Measurements from ENCODE around the gene PLXDC1.
"Not testable (repeated sequence)": the region's sequence is repeated elsewhere in the genome, so short reads cannot be mapped to it uniquely, and the experiment has no call there.

Gene PLXDC1

DNA sequence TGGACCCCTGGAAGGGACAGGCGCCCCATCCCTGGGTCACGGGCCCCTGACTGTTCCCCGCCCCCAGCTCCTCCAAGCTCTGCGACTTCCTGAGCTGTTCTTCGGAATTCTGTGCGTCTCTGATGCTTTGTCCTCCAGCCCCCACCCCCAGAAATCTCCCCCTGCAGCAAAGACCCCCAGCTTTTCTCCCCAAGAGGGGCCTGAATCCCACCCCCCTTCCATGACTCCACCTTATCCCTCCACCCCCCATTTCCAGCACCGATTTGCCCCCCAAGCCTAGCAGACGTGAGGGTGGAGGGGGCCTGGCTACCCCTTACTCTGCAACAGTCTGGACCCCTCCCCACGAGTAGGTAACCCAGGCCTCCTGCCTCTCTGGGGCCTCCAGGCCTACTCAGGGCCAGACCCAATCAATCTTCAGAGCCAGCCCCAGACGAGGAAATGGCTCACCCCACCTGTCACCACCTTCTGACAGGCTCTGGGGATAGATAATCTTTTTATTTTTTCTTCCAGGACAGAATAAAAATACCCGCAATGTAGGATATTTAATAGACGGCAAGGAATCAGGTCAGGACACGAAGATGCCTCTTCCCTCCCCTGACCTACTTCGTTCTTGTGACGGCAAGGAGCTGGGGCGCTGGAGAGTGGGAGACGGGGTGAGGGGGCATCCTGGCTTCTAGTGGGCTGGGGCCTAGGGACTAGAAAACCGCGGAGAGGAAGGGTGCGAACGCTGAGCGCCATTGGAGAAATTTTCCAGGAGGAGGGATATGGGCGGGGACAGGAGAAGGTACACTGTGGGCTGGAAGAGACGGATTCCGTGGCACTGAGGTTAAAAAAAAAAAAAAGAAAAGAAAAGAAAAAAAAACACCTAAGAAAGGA is 744 bp upstream of the PLXDC1 start:
- no peak for DNase-seq

DNA sequence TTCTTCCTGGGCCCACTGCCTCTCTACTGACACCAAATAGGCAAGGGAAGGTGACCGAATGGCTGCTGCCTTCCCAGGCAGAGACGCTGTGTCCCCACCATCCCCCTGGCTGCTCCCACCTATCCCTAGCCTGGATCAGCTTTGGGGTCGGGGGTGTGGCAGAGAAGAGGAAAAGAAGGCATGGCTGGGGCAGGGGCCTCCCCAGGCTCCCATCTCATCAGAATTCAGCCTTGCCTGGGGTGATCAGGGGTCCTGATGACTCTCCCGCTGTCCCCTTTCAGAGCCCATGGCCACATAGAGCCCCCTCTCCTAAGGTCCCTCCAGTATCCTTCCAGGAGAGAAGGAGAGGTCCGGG is 665 bp downstream of the PLXDC1 start:
- no peak for DNase-seq

DNA sequence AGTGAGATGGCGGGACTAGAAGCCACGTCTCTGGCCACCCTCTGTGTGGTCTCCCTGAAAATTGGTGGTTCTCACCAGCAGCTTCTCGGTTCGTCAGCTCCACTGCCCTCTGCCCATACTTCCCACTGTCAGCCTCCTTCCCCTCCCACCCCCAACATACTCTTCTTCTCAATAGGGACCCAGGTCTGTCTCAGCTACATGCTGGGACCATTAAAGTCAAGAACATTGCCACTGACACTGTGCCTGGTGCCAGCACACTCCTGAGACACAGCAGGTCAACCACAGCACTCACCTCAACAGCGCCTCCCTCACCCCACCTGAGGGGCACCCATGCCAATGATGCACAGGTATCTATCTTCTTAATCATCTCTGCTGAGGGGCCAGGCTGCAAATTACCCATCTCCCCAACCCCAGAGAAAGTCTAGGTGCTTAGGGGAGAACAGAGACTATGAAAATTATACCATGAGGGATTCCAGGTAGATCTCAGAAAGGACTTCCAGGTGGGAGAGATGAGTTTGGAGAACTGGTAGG is 1.3 kb downstream of the PLXDC1 start:
- DNase-seq: no peak

DNA sequence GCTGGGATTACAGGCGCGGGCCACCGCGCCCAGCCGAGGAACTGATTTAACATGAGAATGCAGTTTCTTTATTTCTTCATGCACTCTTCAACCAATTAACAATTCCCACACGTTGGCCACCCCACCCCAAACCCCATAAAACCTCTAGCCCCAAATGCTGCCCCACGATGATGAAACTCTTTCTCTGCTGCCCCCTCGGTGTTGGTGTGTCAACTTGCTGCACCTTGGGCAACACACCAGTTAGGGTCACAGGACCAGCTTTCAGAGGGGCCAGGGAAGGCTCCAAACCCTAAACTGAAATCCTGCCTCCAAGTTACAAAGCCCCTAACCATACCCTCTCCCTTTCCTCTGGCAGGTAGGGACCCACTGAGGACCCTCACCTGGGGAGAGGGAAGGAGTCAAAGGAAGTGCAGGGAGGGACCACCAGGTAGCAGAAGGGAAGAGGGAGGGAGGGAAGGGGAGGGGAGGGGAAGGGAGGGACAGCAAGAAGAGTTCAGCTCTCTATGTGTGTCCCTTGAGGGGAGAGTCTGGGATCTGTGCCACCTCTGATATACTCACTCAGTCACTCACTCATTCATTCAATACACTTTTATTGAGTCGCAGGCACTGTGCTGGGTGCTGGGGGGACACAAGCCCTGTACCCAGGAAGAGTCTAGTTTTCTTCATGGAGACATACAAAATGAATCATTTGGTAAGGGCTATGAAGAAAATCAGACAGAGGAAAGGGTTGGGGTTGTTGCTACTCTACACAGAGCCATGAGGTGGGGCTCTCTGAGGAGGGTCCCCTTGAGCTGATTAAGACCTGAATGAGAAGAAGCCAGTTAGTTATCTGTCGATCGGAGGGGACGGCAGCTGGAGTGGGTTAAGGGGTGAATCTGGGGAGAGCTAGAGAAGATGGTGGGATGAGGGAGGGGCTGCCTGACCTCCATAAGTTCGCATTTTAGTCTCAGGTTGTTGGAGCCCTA is 3.9 kb downstream of the PLXDC1 start:
- DNase-seq: no peak

DNA sequence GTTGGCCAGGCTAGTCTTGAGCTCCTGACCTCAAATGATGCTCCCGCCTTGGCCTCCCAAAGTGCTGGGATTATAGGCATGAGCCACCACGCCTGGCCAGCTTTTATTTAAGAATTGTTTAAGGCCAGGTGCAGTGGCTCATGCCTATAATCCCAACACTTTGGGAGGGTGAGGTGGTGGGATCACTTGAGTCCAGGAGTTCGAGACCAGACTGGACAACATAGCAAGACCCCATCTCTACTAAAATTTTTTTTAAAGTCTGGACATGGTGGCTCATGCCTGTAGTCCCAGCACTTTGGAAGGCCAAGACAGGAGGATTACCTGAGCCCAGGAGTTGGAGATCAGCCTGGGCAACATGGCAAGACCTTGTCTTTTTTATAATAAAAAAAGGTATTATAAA is 5.2 kb downstream of the PLXDC1 start:
- DNase-seq: no peak

DNA sequence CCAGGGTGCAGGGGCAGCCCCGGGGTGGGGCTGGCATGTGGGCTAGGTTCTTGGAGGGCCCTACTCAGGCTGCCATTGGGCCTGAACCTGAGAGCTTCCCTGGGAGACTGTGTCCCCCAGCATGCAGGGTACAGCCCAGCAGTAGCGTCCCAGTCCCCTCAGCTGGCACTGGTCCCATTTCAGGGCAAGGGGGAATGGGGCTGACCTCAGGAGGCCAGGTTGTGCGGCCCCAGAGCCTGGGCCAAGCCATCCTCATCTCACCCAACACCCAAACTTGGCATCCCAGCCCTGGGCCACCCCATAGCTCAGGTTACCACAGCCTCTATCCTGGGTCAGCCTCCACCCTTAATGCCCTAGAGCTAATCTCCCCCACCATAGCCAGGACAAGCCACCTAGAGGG is 6.3 kb downstream of the PLXDC1 start:
- DNase-seq: no peak

DNA sequence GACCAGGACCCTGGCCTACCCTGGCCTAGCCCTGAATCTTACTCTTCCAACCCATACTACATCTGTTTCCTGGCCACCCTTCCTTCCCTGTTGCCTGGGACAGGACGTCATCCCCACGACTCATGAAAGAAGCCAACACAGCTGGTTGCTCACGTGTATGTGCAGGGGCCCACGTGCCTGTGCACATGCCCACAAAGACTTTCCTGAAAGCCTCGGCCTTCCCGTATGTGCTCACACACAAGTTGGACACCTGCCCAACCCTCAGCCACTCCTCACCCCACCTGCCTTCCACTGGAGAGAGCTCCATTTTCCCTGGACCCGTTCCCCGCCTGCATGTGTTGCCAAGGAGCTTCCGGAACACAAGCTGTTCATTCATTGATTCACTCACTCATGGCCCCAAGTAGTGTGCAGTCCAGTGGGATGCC is 7.0 kb downstream of the PLXDC1 start:
- peak; percentile 90 for DNase-seq

DNA sequence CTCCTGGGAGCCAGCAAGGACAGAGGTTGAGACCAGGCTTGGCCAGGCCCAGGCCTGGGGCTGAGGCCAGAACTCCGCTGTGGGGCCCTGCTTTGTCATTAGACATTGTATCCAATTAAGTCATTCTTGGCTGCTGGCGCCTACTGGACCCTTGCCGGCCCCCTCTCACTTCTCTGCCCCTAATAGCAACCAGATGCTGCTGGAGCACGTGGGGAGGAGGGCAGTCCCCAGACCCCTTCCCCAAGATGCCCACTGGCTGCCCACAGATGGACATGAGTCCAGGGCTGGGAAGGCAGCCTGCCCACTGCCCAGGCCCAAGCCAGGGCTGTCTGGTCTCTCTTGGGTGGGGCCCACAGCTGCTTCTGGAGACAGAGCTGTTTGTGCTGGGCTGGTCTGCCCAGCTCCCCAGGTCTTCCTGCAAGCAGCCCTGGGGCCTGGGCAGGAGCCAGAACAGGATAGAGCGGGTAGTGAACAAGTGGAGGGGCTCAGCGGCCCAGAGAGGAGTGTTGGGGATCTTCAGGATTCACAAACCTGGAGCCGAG is 7.8 kb downstream of the PLXDC1 start:
- DNase-seq: peak; percentile 33

DNA sequence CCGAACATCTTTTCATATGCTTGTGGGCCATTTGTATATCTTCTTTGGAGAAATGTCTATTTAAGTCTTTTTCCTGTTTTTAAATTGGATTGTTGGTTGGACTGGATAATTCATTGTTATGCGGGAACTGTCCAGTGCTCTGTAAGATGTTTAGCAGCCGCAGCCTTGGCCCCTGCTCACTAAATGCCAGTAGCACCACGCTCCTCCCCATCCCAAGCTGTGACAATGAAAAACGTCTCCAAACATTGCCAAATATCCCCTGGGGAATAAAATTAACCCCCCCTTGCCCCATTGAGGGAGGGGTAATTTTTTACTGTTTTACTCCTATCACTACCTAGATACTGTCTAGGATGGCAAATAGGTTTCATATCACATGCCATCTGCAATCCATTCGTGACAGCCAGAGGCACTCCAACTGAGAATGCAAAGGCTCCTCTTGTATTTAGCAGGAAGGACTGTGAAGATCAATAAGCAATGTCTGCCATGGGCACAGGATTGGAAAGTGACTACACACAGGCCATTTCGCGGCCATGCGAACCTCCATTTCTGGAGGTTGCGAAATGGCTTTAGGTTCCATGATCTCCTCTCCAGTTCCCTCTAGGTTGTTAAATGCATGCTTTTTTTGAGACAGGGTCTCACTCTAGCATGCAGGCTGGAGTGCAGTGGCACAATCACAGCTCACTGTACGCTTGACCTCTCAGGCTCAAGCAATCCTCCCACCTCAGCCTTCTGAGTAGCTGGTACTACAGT is 9.3 kb downstream of the PLXDC1 start:
- no peak for DNase-seq

DNA sequence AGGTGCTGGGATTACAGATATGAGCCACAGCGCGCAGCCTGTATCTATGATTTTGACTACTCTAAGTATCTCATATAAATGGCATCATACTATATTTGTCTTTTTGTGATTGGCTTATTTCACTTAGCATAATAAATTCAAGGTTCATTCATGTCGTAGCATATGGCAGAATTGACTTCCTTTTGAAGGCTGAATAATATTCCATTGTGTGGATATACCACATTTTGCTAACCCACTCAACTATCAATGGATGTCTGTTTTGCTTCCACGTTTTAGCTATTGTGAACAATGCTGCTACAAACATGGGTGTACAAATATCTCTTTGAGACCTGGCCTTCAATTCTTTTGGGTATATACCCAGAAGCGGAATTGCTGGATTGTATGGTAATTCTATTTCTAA is 10.1 kb downstream of the PLXDC1 start:
- DNase-seq: no peak

DNA sequence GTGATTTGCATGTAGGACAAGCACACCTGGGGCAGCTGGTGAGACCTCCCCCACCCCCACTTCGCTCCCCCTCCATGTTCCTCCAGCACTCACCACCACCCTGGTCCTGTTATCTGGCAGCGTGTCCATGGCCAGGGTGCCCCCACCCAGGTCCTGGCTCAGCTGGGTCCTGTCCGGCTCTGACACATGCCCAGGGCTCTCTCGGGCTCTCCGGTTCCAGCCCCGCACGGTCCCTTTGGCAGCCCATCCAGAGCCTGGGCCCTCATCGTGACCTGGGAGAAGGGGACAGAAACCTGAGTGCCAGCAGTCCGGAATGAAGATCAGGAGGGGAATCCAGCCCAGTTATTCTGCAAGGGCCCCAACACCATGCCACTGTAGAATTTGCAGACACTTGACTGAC is 11.9 kb downstream of the PLXDC1 start:
- DNase-seq: no peak

DNA sequence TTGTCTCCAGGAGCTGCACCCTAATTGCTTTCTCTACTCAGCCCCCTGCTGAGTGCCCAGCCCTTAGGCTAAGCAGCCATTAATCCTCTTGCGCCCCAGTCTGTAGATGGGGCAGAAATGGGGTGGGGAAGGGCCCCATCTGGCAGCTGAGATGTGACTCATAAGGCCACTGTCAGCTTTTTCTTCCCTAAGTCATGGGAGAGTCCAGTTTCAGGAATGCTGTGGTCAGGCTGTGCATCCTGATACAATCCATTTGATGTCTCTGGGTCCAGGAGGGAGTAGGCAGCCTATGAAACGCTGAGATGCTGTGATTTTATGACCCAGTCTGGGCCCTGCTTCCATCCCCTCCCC is 12.3 kb downstream of the PLXDC1 start:
- DNase-seq: no peak

DNA sequence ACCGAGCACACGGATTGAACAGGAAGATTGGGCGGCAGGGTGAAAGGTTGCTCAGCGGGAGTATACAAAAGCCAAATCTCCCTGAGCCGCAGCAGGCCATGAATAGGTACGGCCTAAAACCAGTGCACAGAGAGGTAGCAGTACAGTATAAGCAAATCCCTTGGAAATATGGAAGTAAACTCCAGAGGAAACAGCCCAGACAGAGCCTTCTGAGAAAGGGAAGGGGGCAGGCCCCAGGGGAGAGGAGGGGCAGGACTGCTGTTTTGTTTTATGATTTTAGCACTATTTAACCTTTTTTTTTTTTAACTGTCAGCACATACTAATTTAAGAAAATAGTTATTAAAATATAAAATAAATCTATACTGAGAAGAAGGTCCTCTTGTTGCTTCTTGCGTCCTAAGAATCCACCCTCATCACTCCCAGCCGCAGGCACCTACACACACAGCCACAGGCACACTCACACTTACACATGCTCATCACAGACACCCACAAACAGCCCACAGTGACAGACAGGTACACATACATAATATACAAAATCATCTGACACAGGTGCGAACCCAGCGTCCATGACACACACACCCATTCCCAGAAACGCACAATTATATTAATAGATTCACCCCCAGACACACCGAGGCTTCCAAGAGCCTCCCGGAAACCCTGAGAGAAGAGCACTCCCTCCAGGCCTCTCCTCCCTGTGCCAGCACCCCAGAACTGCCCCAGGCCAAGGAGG is 12.8 kb downstream of the PLXDC1 start:
- DNase-seq: no peak

DNA sequence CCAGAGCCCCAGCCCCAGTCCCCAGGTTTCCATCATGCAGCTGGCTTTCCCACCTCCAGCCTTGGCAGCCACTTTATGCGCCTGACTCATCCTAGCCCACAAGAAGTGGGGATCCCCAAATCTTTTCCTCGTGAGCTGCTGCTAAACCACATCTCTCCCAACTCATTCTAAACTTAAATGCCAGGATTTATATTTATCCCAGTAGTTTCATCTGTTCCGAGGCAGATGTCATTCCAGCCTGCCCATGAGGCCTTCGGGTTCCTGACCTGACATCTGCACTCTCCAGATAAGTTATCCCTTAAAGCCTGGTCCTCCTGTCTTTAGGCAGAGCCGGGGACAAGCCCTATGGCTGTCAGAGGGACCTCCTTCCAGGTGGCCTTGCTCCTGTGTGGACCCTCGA is 16.6 kb downstream of the PLXDC1 start:
- no peak for DNase-seq

DNA sequence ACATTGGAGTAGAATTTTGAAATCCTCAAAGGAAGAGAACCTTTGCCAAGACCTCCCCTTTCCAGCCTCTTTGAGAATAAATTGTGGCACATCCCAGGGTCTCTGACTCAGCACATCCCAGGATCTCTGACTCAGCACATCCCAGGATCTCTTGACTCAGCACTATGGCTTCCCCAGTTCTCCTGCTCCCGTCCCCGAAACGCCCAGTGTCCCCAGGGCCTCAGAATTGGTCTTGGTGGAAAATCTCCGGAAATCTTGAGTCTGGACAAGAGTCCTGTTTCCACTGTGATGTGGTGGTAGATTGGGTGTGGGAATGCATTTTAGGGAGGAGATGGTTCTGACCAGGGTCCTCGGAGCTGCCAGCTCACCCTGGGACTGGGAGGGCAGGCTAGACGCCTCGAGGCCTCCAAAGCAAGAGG is 19.2 kb downstream of the PLXDC1 start:
- no peak for DNase-seq

DNA sequence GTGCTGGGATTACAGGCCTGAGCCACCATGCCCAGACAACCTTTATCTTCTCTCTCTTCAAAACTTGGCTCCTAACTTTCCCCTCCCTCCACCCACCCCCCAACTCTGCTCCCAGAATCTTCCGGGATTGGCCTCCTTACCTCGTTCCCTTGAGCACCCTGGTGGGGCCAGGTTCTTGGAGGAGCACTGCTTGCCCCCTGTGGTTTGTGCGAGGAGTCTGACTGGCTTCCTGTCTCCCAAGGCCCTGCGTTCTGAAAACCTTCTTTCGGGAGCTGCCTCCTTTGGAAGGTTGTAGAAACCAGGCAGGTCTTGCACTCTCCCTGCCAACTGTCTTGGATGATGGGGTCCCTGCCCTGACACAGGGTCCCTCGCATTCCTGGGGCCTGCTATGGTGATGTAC is 19.8 kb downstream of the PLXDC1 start:
- DNase-seq: no peak

DNA sequence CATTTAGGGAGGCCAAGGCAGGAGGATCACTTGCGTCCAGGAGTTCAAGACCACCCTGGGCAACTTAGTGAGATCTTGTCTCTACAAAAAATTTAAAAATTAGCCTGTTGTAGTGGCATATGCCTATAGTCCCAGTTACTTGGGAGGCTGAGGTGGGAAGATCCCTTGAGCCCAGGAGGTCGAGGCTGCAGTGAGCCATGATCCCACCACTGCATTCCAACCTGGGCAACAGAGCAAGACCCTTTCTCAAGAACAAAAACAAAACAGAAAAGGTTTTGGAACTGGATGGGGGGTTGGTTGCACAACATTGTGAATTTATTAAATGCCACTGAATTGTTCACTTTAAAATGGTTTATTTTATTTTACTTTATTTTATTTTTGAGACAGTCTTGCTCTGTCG is 21.2 kb downstream of the PLXDC1 start:
- no peak for DNase-seq

DNA sequence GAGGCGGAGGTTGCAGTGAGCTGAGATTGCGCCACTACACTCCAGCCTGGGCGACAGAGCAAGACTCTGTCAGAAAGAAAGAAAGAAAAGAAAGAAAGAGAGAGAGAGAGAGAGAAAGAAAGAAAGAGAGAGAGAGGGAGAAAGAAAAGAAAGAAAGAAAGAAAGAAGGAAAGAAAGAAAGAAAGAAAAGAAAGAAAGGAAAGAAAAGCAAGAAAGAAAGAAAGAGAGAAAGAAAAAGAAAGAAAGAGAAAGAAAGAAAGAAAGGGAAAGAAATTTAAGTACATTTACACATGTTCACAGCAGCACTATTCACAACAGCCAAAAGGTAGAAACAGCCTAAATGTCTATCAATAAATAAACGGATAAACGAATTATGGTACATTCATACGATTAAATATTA is 21.9 kb downstream of the PLXDC1 start:
- not testable (repeated sequence) for DNase-seq

DNA sequence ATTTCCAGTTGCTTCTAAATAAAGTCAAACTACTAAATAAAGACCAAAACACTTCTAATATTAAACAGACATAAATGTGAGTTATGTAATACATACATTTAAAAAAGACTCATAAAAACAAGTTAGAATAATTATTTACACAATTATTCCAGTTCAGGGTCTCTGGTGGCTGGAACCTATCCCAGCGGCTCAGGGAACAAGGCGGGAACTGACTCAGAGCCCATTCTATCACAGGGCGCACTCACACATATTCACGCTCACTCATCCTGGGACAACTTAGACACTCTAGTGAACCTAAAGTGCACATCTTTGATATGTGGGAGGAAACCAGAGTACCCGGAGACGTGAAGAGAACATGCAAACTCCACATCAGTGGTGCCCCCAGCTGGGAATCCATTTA is 25.0 kb downstream of the PLXDC1 start:
- DNase-seq: no peak

DNA sequence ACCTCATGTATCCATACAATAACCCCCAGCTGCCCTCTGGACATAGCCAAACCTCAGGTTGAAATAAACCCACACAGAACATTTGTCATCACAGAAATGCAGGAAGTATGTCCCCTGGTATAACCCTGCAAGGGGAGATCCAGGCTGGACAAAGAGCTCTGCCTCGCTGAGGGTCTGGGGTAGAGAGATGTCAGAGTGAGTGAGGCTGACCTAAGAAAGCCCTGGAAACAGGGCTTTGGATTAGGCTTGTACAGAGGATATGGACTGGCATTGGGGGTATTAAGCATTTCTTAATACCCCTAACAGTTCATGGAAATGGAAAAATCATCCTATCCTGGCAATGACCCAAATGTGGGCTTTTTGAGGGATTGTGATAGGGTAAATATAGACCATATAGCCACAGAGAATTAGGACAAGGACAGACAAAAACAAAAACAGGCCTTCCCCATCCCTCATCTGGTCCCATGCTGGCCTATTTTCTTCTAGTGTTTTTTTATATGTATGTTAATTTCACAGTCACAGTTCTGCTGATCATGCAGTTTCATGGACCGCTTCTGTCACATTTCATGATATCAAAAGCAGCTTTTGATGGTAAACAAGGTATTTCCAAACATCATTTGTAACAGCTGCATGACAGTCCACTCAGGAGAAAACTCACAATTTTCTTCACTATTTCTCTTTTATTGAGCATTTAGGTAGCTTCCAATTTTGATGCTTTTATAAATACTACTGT is 26.1 kb downstream of the PLXDC1 start:
- DNase-seq: no peak

DNA sequence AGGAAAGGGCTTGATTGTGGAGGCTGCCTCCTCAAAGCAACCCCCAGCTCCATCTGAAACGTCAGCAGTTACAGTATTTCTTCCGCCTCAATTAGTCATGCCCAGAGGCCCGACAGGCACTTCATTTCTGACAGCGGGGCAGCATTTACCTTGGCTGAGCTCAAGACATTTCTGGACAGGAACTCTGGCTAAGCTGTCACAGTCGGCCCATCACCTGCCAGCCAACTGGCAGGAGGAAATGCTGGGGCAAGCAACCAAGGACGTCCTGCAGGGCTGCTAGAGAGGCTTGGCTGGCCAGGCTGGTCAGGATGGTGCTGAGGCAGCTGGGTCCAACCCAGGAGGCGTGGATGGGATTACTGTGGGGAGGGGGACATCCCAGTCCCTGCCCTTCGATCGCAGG is 27.8 kb downstream of the PLXDC1 start:
- peak; percentile 73 for DNase-seq

Data from NCI-H446 treated with DMSO at 0.1 percent for 48 hours (cell line).